ENCODE measurements around the gene NOP53.
"Not testable (repeated sequence)": the region's sequence is repeated elsewhere in the genome, so short reads cannot be mapped to it uniquely, and the experiment has no call there.

Gene NOP53

DNA sequence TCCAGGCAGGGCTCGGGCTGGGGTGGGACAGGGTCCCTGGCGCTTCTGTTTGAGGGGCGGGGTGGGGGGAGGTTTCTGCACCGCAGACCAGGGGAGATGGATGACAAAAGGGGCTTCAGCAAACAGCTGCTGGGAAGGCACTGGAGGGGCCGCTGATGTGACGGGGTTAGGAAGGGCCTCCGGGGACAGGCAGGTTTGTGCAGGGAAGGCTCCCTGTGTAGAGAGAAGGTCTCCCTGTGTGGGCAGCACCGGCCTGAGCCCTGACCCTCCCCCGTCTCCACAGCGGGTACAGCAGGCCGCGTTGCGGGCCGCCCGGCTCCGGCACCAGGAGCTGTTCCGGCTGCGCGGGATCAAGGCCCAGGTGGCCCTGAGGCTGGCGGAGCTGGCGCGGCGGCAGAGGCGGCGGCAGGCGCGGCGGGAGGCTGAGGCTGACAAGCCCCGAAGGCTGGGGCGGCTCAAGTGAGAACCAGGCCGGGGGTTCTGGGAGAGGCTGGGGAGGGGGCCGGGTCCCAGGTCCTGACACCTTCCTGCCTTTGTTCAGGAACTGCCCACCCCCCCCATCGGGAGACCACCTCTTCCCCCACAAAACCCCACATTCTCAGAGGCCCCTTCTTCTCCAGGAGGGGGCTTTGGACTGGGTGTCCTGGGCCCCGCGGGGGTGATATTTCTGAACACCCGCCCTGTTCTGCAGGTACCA lies 9.9 kb downstream of the NOP53 start:
- DNase-seq = no peak

DNA sequence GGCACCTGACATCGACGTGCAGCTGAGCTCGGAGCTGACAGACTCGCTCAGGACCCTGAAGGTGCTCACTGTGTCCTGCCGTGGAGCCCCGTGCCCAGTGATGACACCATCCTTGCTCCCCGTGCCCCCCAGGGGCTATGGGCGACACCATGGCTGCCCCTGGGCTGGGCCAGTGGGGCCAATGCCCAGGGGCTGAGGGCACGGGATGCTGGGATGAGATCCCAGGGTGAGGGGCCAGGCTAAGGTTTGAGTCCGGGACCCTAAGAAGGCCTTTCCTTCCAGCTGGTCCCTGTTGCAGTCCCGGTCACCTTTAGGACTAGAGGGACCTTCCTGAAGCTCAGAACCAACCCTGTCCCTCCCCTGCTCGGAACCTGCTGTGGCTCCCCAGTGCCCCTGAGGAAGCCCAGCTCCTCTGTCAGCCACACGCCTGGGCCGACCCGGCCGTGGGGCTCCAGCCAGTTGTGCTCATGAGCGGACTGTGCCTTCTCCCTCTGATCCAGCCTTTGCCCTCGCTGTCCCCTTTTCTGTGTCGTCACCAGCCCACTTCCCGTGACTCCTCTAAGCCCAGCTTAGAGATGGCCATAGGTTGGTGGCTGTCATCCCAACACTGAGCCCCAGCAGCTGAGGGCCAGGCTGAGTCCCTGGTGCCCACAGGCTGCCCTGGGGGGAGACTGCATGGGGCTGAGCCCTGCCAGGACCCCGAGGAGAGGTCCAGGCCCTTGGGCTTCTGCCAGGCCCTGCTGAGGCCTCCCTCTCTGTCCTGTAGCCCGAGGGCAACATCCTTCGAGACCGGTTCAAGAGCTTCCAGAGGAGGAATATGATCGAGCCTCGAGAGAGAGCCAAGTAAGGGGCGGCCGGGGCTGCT lies 10.6 kb downstream of the NOP53 start:
- no peak for DNase-seq

DNA sequence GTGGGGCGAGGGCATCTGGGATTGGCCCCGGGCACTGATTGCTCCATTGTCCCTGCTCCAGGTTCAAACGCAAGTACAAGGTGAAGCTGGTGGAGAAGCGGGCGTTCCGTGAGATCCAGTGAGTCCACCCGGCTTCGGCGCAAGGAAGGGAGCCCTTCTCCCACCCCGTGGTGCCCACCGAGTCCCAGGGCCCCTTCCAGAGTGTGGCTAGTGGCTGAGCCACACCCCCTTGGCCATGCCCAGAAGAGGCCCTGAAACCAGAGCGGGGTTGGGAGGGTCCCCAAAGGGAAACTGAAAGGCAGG lies 11.2 kb downstream of the NOP53 start:
- DNase-seq = no peak

DNA sequence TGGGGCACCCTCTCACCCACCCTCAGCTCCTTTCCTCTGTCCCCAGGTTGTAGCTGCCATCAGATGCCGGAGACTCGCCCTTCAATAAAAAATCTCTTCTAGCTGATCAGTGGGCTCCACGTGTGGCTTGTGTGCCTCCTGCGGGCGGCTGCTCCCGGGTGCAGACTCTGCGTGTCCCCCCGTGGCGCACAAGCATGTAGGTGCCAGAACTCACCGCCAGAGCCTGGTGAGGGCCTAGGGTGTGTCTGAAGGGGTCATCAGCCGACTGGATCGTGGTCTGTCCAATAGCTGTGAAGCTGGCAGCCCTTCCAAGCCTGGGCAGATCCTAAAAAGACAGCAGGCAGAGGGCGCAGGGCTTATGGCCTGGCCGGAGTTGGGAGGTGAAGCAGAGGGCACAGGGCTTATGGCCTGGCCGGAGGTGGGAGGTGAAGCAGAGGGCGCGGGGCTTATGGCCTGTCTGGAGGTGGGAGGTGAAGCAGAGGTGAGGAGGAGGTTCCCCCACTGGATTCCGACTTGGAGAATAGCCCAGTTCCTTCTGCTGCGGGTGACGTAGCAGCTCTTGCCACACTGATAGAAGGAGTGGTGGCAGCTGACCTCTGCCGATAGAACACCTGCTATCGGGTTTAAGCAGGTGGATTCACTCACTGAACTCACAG lies 11.7 kb downstream of the NOP53 start:
- DNase-seq = no peak

- DNase-seq = no peak
Measured at GRCh38 chr19:47757617-47758442, 12.5 kb downstream of the NOP53 start.

DNA sequence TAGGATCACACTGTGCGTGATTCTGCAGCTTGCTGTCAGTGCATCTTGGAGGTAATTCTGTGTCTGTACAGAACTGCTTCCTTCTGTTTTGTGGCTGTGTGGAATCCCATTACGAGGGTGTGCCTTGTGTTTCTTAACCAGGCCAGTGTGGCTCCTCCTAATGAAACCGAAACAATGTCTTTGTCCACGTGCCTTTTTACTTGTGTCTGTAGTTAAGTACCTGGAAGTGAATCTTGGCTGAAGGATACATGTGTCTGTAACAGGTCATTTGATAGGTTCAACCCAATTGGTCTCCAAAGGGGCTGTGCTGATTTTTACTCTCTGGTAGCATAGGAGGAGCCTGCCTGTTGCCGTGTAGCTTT lies 13.1 kb downstream of the NOP53 start:
- no peak for DNase-seq

DNA sequence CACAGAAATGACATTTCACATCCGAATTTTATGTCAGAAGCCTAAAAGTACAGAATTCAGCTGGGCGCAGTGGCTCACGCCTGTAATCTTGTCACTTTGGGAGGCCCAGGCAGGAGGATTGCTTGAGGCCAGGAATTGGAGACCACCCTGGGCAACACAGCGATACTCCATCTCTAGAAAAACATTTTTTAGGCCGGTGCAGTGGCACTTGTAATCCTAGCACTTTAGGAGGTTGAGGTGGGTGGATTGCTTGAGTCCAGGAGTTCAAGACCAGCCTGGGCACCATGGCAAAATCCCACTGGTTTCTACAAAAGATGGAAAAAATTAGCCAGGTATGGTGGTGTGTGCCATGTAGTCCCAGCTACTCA lies 15.3 kb downstream of the NOP53 start:
- no peak for DNase-seq

GRCh38 chr19:47761566-47761965 lies 16.2 kb downstream of the NOP53 start:
- DNase-seq = no peak

- DNase-seq = no peak
Measured at GRCh38 chr19:47762151-47762550, 16.8 kb downstream of the NOP53 start.

DNA sequence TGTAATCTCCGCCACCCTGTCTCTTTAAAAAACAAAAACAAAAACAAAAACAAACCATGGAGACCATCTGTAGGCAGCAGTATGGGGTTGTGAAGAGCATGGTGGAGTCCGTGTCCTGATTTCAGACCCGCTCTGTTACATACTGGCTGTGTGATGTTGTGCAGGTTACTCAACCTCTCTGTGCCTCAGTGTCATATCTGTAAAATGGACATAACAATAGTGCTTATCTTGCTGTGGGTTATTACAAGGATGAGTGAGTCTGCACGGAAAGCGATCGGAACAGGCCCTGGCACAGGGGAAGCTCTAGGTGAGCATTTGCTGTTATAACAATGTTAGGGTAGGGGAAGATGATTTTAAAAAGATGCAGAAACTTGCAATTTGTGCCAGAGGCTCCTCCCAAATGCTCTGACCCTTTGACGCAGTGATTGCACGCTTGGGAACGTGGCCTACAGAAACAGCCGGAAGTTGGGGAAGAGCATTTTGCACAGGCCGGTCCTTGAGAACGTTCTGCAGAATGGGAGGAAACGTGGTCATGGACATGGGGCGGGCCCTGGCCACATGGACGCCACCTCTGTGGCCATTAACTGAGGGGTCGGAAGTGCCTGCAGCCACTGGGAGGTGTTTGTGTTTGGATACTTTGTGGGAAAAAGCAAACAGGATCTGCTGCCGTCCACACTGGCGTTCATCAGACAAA lies 17.4 kb downstream of the NOP53 start:
- DNase-seq = no peak

- not testable (repeated sequence) for DNase-seq
Measured at GRCh38 chr19:47764705-47765104, 19.4 kb downstream of the NOP53 start.

DNA sequence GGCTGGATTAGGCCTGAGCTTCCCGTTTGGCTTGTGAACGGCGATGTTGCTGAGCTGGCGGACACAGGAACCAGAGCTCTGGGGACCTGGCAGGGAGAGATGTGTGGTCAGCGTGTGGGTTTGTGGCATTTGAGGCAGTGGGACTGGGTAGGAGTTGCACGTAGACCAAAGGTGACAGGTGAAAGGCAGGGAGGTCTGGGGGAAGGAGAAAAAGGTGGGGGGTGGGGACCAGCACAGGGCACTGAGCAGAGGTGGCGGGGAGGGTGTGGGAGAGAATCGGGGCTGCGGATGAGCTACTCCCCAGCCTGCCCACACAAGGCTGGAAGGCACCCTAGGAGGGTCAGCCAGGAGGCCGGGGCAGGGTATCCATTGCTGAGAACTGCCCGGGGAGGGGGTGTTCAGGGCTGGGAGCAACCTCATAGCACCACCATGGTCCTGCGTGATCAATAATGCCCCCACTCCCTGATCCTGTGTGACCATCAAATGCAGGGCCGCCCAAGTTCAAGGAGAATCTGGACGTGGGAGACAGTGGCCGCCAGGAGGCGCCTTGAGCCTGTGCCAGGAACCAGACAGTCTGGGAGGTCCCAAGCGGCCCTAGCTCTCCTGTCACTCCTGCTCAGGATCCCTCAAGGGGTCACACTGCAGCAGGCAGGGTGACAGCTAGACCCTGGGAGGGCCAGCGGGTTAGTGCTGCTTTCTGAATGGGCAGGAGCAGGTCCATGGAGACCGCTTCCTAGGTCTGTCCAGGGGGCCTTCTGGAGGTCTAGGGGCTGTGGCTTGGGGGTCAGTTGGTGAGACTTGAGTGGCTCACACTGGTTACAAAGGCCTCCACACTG lies 20.4 kb downstream of the NOP53 start:
- peak; percentile 24 for DNase-seq

DNA sequence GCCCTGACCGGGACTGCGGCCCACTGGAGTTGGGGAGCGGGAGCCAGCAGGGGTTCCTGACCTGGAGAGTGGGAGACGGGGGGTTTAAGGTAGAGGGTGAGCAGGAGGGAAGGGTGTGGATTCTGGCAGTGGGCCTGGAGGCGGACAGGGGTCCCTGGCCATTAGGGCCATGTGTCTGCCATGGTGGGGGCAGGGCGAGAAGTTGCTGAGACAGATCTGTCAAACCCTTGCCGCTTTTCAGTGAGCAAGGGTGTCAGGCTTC lies 20.9 kb downstream of the NOP53 start:
- DNase-seq = no peak

DNA sequence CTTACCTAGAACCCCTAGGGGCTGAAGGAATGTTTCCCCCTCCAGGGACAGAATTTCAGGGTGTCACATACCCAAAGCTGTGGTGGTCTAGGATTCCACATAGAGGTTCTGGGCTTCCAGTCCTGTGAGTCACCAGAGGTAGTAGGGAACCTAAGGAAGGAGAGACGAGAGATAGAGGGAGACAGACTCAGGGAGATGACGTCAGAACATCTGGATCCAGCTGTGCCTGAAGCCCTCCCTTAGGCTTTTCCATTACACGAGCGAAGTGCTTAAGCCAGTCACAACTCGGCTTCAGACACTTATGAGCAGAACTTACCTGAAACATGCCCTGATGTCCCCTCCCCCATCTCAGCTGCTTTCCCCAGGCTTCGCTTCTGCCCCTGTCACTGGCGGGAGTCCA lies 21.3 kb downstream of the NOP53 start:
- no peak for DNase-seq

DNA sequence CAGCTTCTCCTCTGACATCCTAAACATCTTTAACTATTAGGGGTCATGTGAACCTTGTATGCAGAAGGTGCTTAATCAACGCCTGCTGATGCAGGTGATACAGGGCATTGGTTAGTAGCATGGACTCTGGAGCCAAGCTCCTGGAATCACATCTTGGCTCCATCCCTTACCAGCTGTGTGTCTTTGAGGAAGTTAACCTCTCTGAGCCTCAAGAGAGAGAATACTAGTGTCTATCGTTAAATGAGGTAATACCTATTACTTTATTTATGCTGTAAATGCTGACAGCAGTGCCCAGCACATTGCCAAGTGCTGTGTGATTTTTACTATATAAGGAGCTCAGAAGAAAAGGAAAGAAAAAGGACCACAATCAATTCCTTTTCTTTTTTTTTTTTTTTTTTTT lies 22.0 kb downstream of the NOP53 start:
- DNase-seq = no peak

DNA sequence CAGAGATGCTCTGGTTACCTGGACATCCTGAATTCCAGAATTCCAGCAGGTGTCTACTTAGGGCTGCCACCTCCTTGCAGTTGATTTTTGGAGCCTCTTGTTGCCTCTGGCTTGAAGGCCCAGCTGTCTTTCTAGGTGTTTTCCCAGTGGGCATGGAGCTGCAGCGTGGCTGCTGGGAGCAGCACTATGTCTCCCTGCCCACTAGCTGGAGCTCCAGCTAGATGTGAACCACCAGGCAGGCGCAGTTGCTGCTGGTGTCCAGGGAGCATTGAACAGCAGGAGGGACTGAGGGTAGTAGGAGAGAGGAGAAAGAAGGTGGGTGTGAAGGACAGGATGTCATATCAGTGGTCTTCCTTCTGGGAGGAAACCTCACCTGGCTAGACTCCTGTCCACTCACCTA lies 23.3 kb downstream of the NOP53 start:
- no peak for DNase-seq

DNA sequence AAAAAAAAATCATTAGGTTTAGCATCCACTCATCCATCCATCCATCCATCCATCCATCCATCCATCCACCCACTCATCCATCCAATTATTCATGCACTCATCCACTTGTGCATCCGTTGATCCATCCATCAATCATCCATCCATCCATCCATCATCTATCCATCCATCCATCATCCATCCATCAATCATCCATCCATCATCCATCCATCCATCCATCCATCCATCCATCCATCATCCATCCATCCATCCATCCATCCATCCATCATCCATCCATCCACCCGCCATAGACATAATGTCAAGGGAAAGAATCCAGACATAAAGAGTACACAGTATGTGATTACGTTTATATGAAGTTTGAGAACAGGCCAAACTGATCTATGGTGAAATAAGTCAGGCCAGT lies 24.2 kb downstream of the NOP53 start:
- DNase-seq = no peak

DNA sequence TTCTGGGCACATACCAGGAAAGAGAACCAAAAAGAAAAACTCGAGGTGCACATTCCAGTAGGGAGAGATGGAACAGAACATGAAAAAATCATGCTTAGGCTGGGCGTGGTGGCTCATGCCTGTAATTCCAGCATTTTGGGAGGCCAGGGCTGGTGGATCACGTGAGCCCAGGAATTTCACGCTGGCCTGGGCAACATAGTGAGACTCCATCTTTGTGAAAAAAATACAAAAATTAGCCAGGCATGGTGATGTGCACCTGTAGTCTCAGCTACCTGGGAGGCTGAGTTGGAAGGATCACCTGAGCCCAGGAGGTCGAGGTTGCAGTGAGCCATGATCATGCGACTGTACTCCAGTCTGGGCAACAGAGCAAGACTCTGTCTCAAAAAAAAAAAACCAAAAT lies 25.9 kb downstream of the NOP53 start:
- DNase-seq = not testable (repeated sequence)

- DNase-seq = peak; percentile 95
Measured at GRCh38 chr19:47776568-47776967, 31.2 kb downstream of the NOP53 start.

- DNase-seq = peak; percentile 33
Measured at GRCh38 chr19:47777245-47778048, 32.1 kb downstream of the NOP53 start.
